ENCODE measurements around the gene UBE3C. TPM values are rescaled to one million over a fixed set of nuclear protein-coding genes. Genes with fewer than 3 reads are reported as not detected.
A peak's percentile ranks its signal among the peaks of the same experiment; 100 is the strongest.

UBE3C gene
- total RNA-seq, 2 experiments from 2014 or later = 50.3 to 51.3 TPM

- ChIA-PET CTCF (interaction anchor here (1.2 to 1.8 kb wide), 2 partner anchors 9 to 10 kb away, joined by 6 to 7 read pairs; no protein-coding TSS in a partner anchor), POLR2A (no interaction called here)
- Mint-ChIP-seq H3K36me3 (ENCODE audit: low read depth) (no peaks in the 10 kb centered on the region), H3K27ac (no peak overlapping the region), H3K4me1 (no peaks in the 10 kb centered on the region), H3K27me3 (peaks cover 4% of the 10 kb centered on the region), H3K4me3 (no peak overlapping the region), H3K9me3 (no peaks in the 10 kb centered on the region)
- no peak for DNase-seq
Observed at GRCh38 chr7:157284229-157285014, 145.7 kb downstream of the UBE3C start.

- H3K27me3 Mint-ChIP-seq = no peaks in the 10 kb centered on the region
- CTCF ChIA-PET = no interaction called here
- no peaks in the 10 kb centered on the region for H3K9me3 Mint-ChIP-seq
Observed at GRCh38 chr7:157291404-157292080, 152.8 kb downstream of the UBE3C start.

GRCh38 chr7:157292258-157292657 is 153.5 kb downstream of the UBE3C start:
- Mint-ChIP-seq H3K9me3 (no peaks in the 10 kb centered on the region), H3K27ac (no peak overlapping the region), H3K4me1 (no peaks in the 10 kb centered on the region), H3K27me3 (peaks cover 3% of the 10 kb centered on the region), H3K4me3 (no peak overlapping the region), H3K36me3 (ENCODE audit: low read depth) (no peaks in the 10 kb centered on the region)
- POLR2A ChIA-PET = no interaction called here
- no peak for DNase-seq
- CTCF ChIA-PET = interaction anchor here (0.7 kb wide), 1 partner anchor 25 kb away, joined by 3 read pairs; no protein-coding TSS in a partner anchor

More at GRCh38 chr7:157291404-157292080, 152.8 kb downstream of the UBE3C start:
- Mint-ChIP-seq H3K27ac (no peak overlapping the region), H3K4me3 (no peak overlapping the region), H3K4me1 (no peaks in the 10 kb centered on the region), H3K36me3 (ENCODE audit: low read depth) (no peaks in the 10 kb centered on the region)
- POLR2A ChIA-PET = no interaction called here
- no peak for DNase-seq

GRCh38 chr7:157292770-157293412 is 154.2 kb downstream of the UBE3C start:
- no peak overlapping the region for H3K4me3 Mint-ChIP-seq
- no peak for DNase-seq
- H3K4me1 Mint-ChIP-seq = no peaks in the 10 kb centered on the region
- CTCF ChIA-PET = interaction anchor here (0.7 to 1.0 kb wide), 3 partner anchors 9 to 29 kb away, joined by 3 to 7 read pairs (median 3); no protein-coding TSS in a partner anchor
- no peaks in the 10 kb centered on the region for H3K36me3 Mint-ChIP-seq (ENCODE audit: low read depth)
- peaks cover 4% of the 10 kb centered on the region for H3K27me3 Mint-ChIP-seq
- no peaks in the 10 kb centered on the region for H3K9me3 Mint-ChIP-seq
- no peak overlapping the region for H3K27ac Mint-ChIP-seq
- POLR2A ChIA-PET = no interaction called here

GRCh38 chr7:157293413-157293788 is 154.7 kb downstream of the UBE3C start:
- Mint-ChIP-seq H3K36me3 (ENCODE audit: low read depth) (no peaks in the 10 kb centered on the region), H3K9me3 (no peaks in the 10 kb centered on the region), H3K27me3 (peaks cover 4% of the 10 kb centered on the region), H3K4me1 (no peaks in the 10 kb centered on the region), H3K27ac (no peak overlapping the region), H3K4me3 (no peak overlapping the region)
- DNase-seq = no peak
- ChIA-PET POLR2A (no interaction called here), CTCF (interaction anchor here (0.6 to 1.4 kb wide), 4 partner anchors 9 to 1469 kb away, joined by 3 to 7 read pairs (median 4); no protein-coding TSS in a partner anchor)

- no peak overlapping the region for H3K4me3 Mint-ChIP-seq
- DNase-seq = no peak
- H3K4me1 Mint-ChIP-seq = peaks cover 11% of the 10 kb centered on the region
- peaks cover 5% of the 10 kb centered on the region for H3K36me3 Mint-ChIP-seq (ENCODE audit: low read depth)
- no peak overlapping the region for H3K27ac Mint-ChIP-seq
- H3K9me3 Mint-ChIP-seq = no peaks in the 10 kb centered on the region
- POLR2A ChIA-PET = no interaction called here
- peaks cover 4% of the 10 kb centered on the region for H3K27me3 Mint-ChIP-seq
- CTCF ChIA-PET = interaction anchor here (0.9 to 1.4 kb wide), 3 partner anchors 12 to 31 kb away, joined by 3 to 6 read pairs (median 5); no protein-coding TSS in a partner anchor
Observed at GRCh38 chr7:157294773-157295172, 156.0 kb downstream of the UBE3C start.

- peaks cover 12% of the 10 kb centered on the region for H3K4me1 Mint-ChIP-seq
- ChIA-PET POLR2A (no interaction called here), CTCF (interaction anchor here (1.3 to 1.4 kb wide), 2 partner anchors 12 to 21 kb away, joined by 3 to 5 read pairs; no protein-coding TSS in a partner anchor)
- peaks cover 4% of the 10 kb centered on the region for H3K27me3 Mint-ChIP-seq
- no peak overlapping the region for H3K4me3 Mint-ChIP-seq
- no peaks in the 10 kb centered on the region for H3K9me3 Mint-ChIP-seq
- H3K36me3 Mint-ChIP-seq (ENCODE audit: low read depth) = peaks cover 5% of the 10 kb centered on the region
- no peak for DNase-seq
- no peak overlapping the region for H3K27ac Mint-ChIP-seq
Observed at GRCh38 chr7:157295338-157295737, 156.6 kb downstream of the UBE3C start.

GRCh38 chr7:157297185-157297584 is 158.5 kb downstream of the UBE3C start:
- Mint-ChIP-seq H3K27me3 (peaks cover 4% of the 10 kb centered on the region), H3K36me3 (ENCODE audit: low read depth) (peaks cover 5% of the 10 kb centered on the region), H3K9me3 (no peaks in the 10 kb centered on the region), H3K27ac (no peak overlapping the region), H3K4me1 (peaks cover 26% of the 10 kb centered on the region), H3K4me3 (no peak overlapping the region)
- CTCF ChIA-PET = interaction anchor here (1.3 kb wide), 1 partner anchor 15 kb away, joined by 3 read pairs; no protein-coding TSS in a partner anchor
- POLR2A ChIA-PET = no interaction called here
- DNase-seq = no peak

- H3K27ac Mint-ChIP-seq = peak overlapping the region; percentile 65
- CTCF ChIA-PET = interaction anchor here (1.0 kb wide), 1 partner anchor 25 kb away, joined by 5 read pairs; no protein-coding TSS in a partner anchor
- DNase-seq = no peak
- peaks cover 5% of the 10 kb centered on the region for H3K36me3 Mint-ChIP-seq (ENCODE audit: low read depth)
- peaks cover 38% of the 10 kb centered on the region for H3K4me1 Mint-ChIP-seq
- POLR2A ChIA-PET = no interaction called here
- no peaks in the 10 kb centered on the region for H3K9me3 Mint-ChIP-seq
- H3K4me3 Mint-ChIP-seq = peak overlapping the region; percentile 37
- H3K27me3 Mint-ChIP-seq = peaks cover 4% of the 10 kb centered on the region
Observed at GRCh38 chr7:157299317-157299612, 160.5 kb downstream of the UBE3C start.

GRCh38 chr7:157299613-157300368 is 161.1 kb downstream of the UBE3C start:
- Mint-ChIP-seq H3K4me1 (peaks cover 38% of the 10 kb centered on the region), H3K27me3 (peaks cover 4% of the 10 kb centered on the region), H3K27ac (peak overlapping the region; percentile 65), H3K9me3 (no peaks in the 10 kb centered on the region), H3K36me3 (ENCODE audit: low read depth) (peaks cover 5% of the 10 kb centered on the region), H3K4me3 (peak overlapping the region; percentile 37)
- POLR2A ChIA-PET = no interaction called here
- CTCF ChIA-PET = interaction anchor here (1.0 to 1.4 kb wide), 2 partner anchors 14 to 26 kb away, joined by 3 to 5 read pairs; no protein-coding TSS in a partner anchor
- peak; percentile 46 for DNase-seq

- DNase-seq = no peak
- CTCF ChIA-PET = interaction anchor here (1.0 to 1.4 kb wide), 2 partner anchors 14 to 26 kb away, joined by 3 to 5 read pairs; no protein-coding TSS in a partner anchor
- Mint-ChIP-seq H3K9me3 (no peaks in the 10 kb centered on the region), H3K4me3 (no peak overlapping the region), H3K27me3 (peaks cover 4% of the 10 kb centered on the region), H3K27ac (peak overlapping the region; percentile 97), H3K36me3 (ENCODE audit: low read depth) (peaks cover 5% of the 10 kb centered on the region), H3K4me1 (peaks cover 38% of the 10 kb centered on the region)
- POLR2A ChIA-PET = no interaction called here
Observed at GRCh38 chr7:157300369-157300825, 161.7 kb downstream of the UBE3C start.

GRCh38 chr7:157301610-157302120 is 162.9 kb downstream of the UBE3C start:
- peak overlapping the region; percentile 97 for H3K27ac Mint-ChIP-seq
- H3K4me1 Mint-ChIP-seq = peaks cover 44% of the 10 kb centered on the region
- POLR2A ChIA-PET = no interaction called here
- H3K27me3 Mint-ChIP-seq = peaks cover 4% of the 10 kb centered on the region
- CTCF ChIA-PET = interaction anchor here (0.7 to 1.6 kb wide), 3 partner anchors 17 to 22 kb away, joined by 3 to 6 read pairs (median 4); no protein-coding TSS in a partner anchor
- H3K36me3 Mint-ChIP-seq (ENCODE audit: low read depth) = peaks cover 5% of the 10 kb centered on the region
- H3K9me3 Mint-ChIP-seq = no peaks in the 10 kb centered on the region
- H3K4me3 Mint-ChIP-seq = peak overlapping the region; percentile 56
- DNase-seq = no peak
